H1 (cell line): Measurements from ENCODE around the gene TCAP. TPM values are rescaled to one million over a fixed set of nuclear protein-coding genes. Genes with fewer than 3 reads are reported as not detected.

ENCODE experiments used
- CTCF ChIA-PET: fragments of 300-600 bp; sonication (Branson Sonifier 250); formaldehyde crosslinking; loops from one replicate; lab custom pipeline; 2021; ENCODE audit not compliant: partially characterized antibody; lab: Charles Lee
- POLR2A ChIA-PET: fragments of 300-600 bp; sonication (Branson Sonifier 250); formaldehyde crosslinking; loops from one replicate; lab custom pipeline; 2021; ENCODE audit warnings: inconsistent platforms; ENCODE audit not compliant: partially characterized antibody; lab: Charles Lee
- DNase-seq, 2 experiments: peaks; one replicate each; pipeline versions ENCODE4 v3.0.0 to v3.0.0-alpha.2; 2010 to 2022; ENCODE audit warnings: low spot score in 2 of 2, low read depth in 1 of 2, mixed read lengths in 1 of 2
- FAIRE-seq: peaks from 2 replicates; lab custom pipeline; 2011; peaks lifted over from hg19 to GRCh38; lab: Jason Lieb, UNC
- H2AFZ ChIP-seq: 2 replicates; pipeline ENCODE4 v1.8.1; 2012; ENCODE audit warnings: low read length, inconsistent platforms
- H2AK5ac ChIP-seq: 2 replicates; pipeline ENCODE4 v1.6.1; 2013; ENCODE audit warnings: low read depth, low read length
- H2BK120ac ChIP-seq: replicated peaks from 2 replicates; pipeline ENCODE3; 2013; ENCODE audit warnings: low read depth, low read length, inconsistent platforms
- H2BK12ac ChIP-seq: 2 replicates; pipeline ENCODE4 v1.6.1; 2013; ENCODE audit warnings: low read depth, low read length
- H2BK15ac ChIP-seq: 2 replicates; pipeline ENCODE4 v1.6.1; 2013; ENCODE audit warnings: low read length
- H2BK20ac ChIP-seq: 2 replicates; pipeline ENCODE4 v1.6.1; 2013; ENCODE audit warnings: low read length
- H2BK5ac ChIP-seq: 2 replicates; pipeline ENCODE4 v1.6.1; 2013; ENCODE audit warnings: low read depth, low read length
- H3K14ac ChIP-seq: 2 replicates; pipeline ENCODE4 v1.6.1; 2013; ENCODE audit warnings: inconsistent platforms; ENCODE audit not compliant: insufficient read length
- H3K18ac ChIP-seq: 2 replicates; pipeline ENCODE4 v1.6.1; 2013; ENCODE audit warnings: low read length; ENCODE audit errors: extremely low read depth
- H3K23ac ChIP-seq: 2 replicates; pipeline ENCODE4 v1.6.1; 2013; ENCODE audit warnings: inconsistent platforms; ENCODE audit not compliant: insufficient read length
- H3K23me2 ChIP-seq: 2 replicates; pipeline ENCODE4 v1.6.1; 2013; ENCODE audit warnings: low read depth, low read length
- H3K27ac ChIP-seq: 2 replicates; pipeline ENCODE4 v1.6.1; 2011; ENCODE audit warnings: low read depth, low read length, inconsistent platforms
- H3K27me3 ChIP-seq, 4 experiments: replicated peaks in 1 of 4; 1 replicate in 1 of 4; 2 replicates in 3 of 4; pipeline versions ENCODE4 v1.6.1 to v1.8.1; 2011 to 2013; ENCODE audit warnings: low read length in 3 of 4, mild to moderate bottlenecking in 3 of 4, inconsistent platforms in 2 of 4, mixed read lengths in 2 of 4, moderate library complexity in 1 of 4; ENCODE audit not compliant: control insufficient read depth in 3 of 4, insufficient read depth in 3 of 4; ENCODE audit errors: extremely low read depth in 1 of 4
- H3K36me3 ChIP-seq, 4 experiments: 2 replicates each; pipeline versions ENCODE4 v1.6.1 to v1.8.1; 2011 to 2013; ENCODE audit warnings: mild to moderate bottlenecking in 4 of 4, low read length in 3 of 4, moderate library complexity in 2 of 4, control low read depth in 1 of 4, inconsistent platforms in 1 of 4; ENCODE audit not compliant: insufficient read depth in 4 of 4, control insufficient read depth in 2 of 4
- H3K4ac ChIP-seq: replicated peaks from 2 replicates; pipeline ENCODE3; 2013; ENCODE audit warnings: low read length, low read depth, mixed read lengths, inconsistent platforms; ENCODE audit not compliant: insufficient read length
- H3K4me1 ChIP-seq, 4 experiments: replicated peaks in 1 of 4; 1 replicate in 1 of 4; 2 replicates in 3 of 4; pipeline versions ENCODE4 v1.6.1 to v1.8.1; 2011 to 2013; ENCODE audit warnings: low read length in 3 of 4, inconsistent platforms in 2 of 4, mixed read lengths in 1 of 4; ENCODE audit not compliant: insufficient read depth in 4 of 4, control insufficient read depth in 3 of 4
- H3K4me2 ChIP-seq, 2 experiments: 2 replicates each; pipeline versions ENCODE4 v1.6.1 to v1.8.1; 2011 to 2013; ENCODE audit warnings: low read depth in 2 of 2, low read length in 2 of 2, control low read depth in 1 of 2, inconsistent platforms in 1 of 2, mild to moderate bottlenecking in 1 of 2; ENCODE audit not compliant: insufficient read depth in 1 of 2
- H3K4me3 ChIP-seq, 4 experiments: fragments of 200-600, 300-600 bp in 1 of 4; sonication (generic), shearing (Covaris generic), sonication (Bioruptor Twin) in 1 of 4; 2 replicates each; pipeline versions ENCODE4 v1.5.1 to v1.8.1; 2011 to 2016; ENCODE audit warnings: low read length in 4 of 4, low read depth in 3 of 4, control low read depth in 2 of 4, inconsistent platforms in 2 of 4, mild to moderate bottlenecking in 2 of 4, mixed read lengths in 1 of 4, moderate library complexity in 1 of 4; ENCODE audit not compliant: insufficient read depth in 2 of 4; ENCODE audit errors: extremely low read depth in 1 of 4
- H3K56ac ChIP-seq: replicated peaks from 2 replicates; pipeline ENCODE3; 2013; ENCODE audit warnings: low read depth, mild to moderate bottlenecking, mixed read lengths, low read length, inconsistent platforms; ENCODE audit not compliant: insufficient read length
- H3K79me1 ChIP-seq: 2 replicates; pipeline ENCODE4 v1.6.1; 2013; ENCODE audit warnings: low read depth, low read length, control low read depth
- H3K79me2 ChIP-seq, 2 experiments: 2 replicates each; pipeline versions ENCODE4 v1.6.1 to v1.8.1; 2012 to 2013; ENCODE audit warnings: low read length in 2 of 2, mild to moderate bottlenecking in 2 of 2, inconsistent platforms in 1 of 2; ENCODE audit not compliant: insufficient read depth in 2 of 2, control insufficient read depth in 1 of 2
- H3K9ac ChIP-seq, 4 experiments: replicated peaks in 1 of 4; 1 replicate in 1 of 4; 2 replicates in 3 of 4; pipeline versions ENCODE4 v1.6.1 to v1.8.1; 2011 to 2013; ENCODE audit warnings: low read depth in 3 of 4, low read length in 3 of 4, control low read depth in 2 of 4, mild to moderate bottlenecking in 2 of 4, moderate library complexity in 2 of 4, inconsistent platforms in 1 of 4; ENCODE audit errors: extremely low read depth in 1 of 4
- H3K9me3 ChIP-seq, 2 experiments: 2 replicates each; pipeline versions ENCODE4 v1.6.1 to v1.8.1; 2012 to 2013; ENCODE audit warnings: mild to moderate bottlenecking in 2 of 2, moderate library complexity in 2 of 2, control low read depth in 1 of 2, inconsistent platforms in 1 of 2, low read depth in 1 of 2, low read length in 1 of 2, mixed read lengths in 1 of 2; ENCODE audit not compliant: insufficient read depth in 2 of 2
- H4K20me1 ChIP-seq, 2 experiments: replicated peaks in 1 of 2; 2 replicates each; pipeline versions ENCODE3 to v1.8.1; 2011 to 2013; ENCODE audit warnings: inconsistent platforms in 2 of 2, low read length in 2 of 2, mild to moderate bottlenecking in 1 of 2; ENCODE audit not compliant: insufficient read depth in 2 of 2, control insufficient read depth in 1 of 2
- H4K5ac ChIP-seq: 2 replicates; pipeline ENCODE4 v1.6.1; 2013; ENCODE audit warnings: low read length, low read depth, mixed read lengths, inconsistent platforms; ENCODE audit not compliant: insufficient read length
- H4K8ac ChIP-seq: 2 replicates; pipeline ENCODE4 v1.8.0; 2013; ENCODE audit warnings: mild to moderate bottlenecking, moderate library complexity, low read length, inconsistent platforms; ENCODE audit not compliant: insufficient read depth; ENCODE audit errors: extremely low read depth
- H4K91ac ChIP-seq: replicated peaks from 2 replicates; pipeline ENCODE3; 2013; ENCODE audit warnings: low read length, mixed read lengths, inconsistent platforms; ENCODE audit not compliant: insufficient read length
- MAFK ChIP-seq: IDR thresholded peaks from 2 replicates; pipeline ENCODE4 v1.6.1; 2012; ENCODE audit warnings: low read depth, mild to moderate bottlenecking, improper control_type of control experiment, low read length
- NANOG ChIP-seq: IDR thresholded peaks from 2 replicates; pipeline ENCODE4 v1.6.1; 2011; ENCODE audit warnings: low read length, low read depth, mild to moderate bottlenecking, inconsistent platforms; ENCODE audit not compliant: insufficient read depth, poor library complexity, severe bottlenecking
- SIN3A ChIP-seq, 2 experiments: IDR thresholded peaks in 1 of 2; conservative IDR thresholded peaks in 1 of 2; 2 replicates each; pipeline ENCODE4 v1.6.1; 2011 to 2012; ENCODE audit warnings: low read length in 2 of 2, improper control_type of control experiment in 1 of 2, low read depth in 1 of 2, mild to moderate bottlenecking in 1 of 2
- SUZ12 ChIP-seq: fragments of 200-600 bp; sonication (generic); IDR thresholded peaks from 2 replicates; pipeline ENCODE4 v1.6.1; 2012; ENCODE audit warnings: mild to moderate bottlenecking, inconsistent platforms, low read length, moderate library complexity, mixed read lengths
- WGBS, 2 experiments: shearing (Covaris generic) in 1 of 2; methylation state at CpG; one replicate each; pipeline versions ENCODE4 v1.1.6 to v1.1.7; 2013 to 2015; ENCODE audit warnings: low lambda C conversion rate in 2 of 2, mixed read lengths in 2 of 2, inconsistent platforms in 1 of 2, low coverage in 1 of 2, missing lambda C conversion rate in 1 of 2; ENCODE audit not compliant: insufficient replicate concordance in 2 of 2, insufficient coverage in 1 of 2, insufficient read length in 1 of 2; ENCODE audit errors: extremely low coverage in 1 of 2, missing lambda C conversion rate in 1 of 2; 5-methylcytosine and 5-hydroxymethylcytosine counted together
- polyA plus RNA-seq, 7 experiments: library from polyadenylated mRNA; depleted of rRNA in 3 of 7; stranded (reverse) in 5 of 7; unstranded in 2 of 7; fragments of >200 nt in 5 of 7; fragments of 200-250 nt in 2 of 7; gene quantifications; 1 replicate in 5 of 7; 2 replicates in 1 of 7; 4 replicates in 1 of 7; pipeline versions ENCODE4 v1.2.1 to v1.2.3, GENCODE V29; 2011 to 2013; ENCODE audit warnings: missing spikeins in 2 of 7, mixed read lengths in 2 of 7
- total RNA-seq: library from RNA; stranded (reverse); fragmentation: NEBNext Ultra II Directional; extraction: Animal tissue kit (Norgen Biotek cat#: 25700); gene quantifications from 2 replicates; pipeline ENCODE4 v1.2.1, GENCODE V29; 2021

Gene TCAP
- total and polyA plus RNA-seq, 2 of the 8 experiments (the other 6 are each of a cell fraction or from before 2014, with no cell fraction given): 0.82 to 1.4 TPM

DNA sequence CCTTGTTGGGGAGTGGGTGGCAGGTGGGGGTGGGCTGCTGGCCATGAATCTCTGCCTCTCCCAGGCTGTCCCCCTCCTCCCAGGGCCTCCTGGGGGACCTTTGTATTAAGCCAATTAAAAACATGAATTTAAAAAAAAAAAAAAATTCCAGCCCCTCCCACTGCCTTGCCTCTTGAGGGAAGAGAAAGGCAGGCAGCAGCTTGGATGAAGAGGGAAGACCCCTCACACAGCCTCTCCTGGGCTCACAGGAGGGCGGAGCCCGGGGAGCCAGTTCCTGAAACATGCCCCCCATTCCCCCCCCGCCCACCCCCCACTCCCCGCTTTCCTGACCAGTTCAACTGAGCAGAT, 1.8 kb upstream of the TCAP start:
- CTCF ChIA-PET: interaction anchor here (0.7 to 52.4 kb wide), 12 partner anchors 9 to 116 kb away, joined by 3 to 1885 read pairs (median 4); partner anchors contain the start of genes ERBB2, PGAP3, PPP1R1B and STARD3
- peak overlapping the region; percentile 35; the same call in 1 of the 2 replicates for H2BK5ac ChIP-seq
- H4K20me1 ChIP-seq: no peaks in the 10 kb centered on the region
- H2BK120ac ChIP-seq: no peak overlapping the region
- no peak overlapping the region for H4K91ac ChIP-seq
- no peak overlapping the region for H3K23ac ChIP-seq
- no peak overlapping the region for H3K4ac ChIP-seq
- peaks cover 0 to 9% (median 4%) of the 10 kb centered on the region in 4 experiments; a peak in 4 of 7 replicates for H3K27me3 ChIP-seq
- no peak for TF ChIP-seq SIN3A (conservative IDR thresholded peaks at IDR 0.05 in 1 of 2, IDR thresholded peaks at IDR 0.05 in 1 of 2; ENCODE audit: low read depth in 1 of 2, low read length in 2 of 2)
- no peak for TF ChIP-seq NANOG
- no peak for TF ChIP-seq SUZ12
- TF ChIP-seq MAFK: no peak
- DNase-seq: no peak
- H2BK15ac ChIP-seq: no peak overlapping the region; the same call in 1 of the 2 replicates
- H3K23me2 ChIP-seq: peaks cover 7% of the 10 kb centered on the region; the same call in 1 of the 2 replicates
- H3K27ac ChIP-seq: no peak overlapping the region
- H3K56ac ChIP-seq: no peak overlapping the region
- POLR2A ChIA-PET: interaction anchor here (0.6 to 32.5 kb wide), 8 partner anchors 10 to 771 kb away, joined by 3 to 708 read pairs (median 4); partner anchors contain the start of genes ERBB2, PGAP3 and STARD3
- peaks cover 0 to 9% (median 3%) of the 10 kb centered on the region in 4 experiments; a peak in 3 of 8 replicates for H3K36me3 ChIP-seq
- no peak overlapping the region for H4K8ac ChIP-seq
- no peak overlapping the region for H3K14ac ChIP-seq
- H3K9ac ChIP-seq: no peak overlapping the region
- no peak overlapping the region for H4K5ac ChIP-seq
- no peaks in the 10 kb centered on the region for H3K9me3 ChIP-seq
- peak overlapping the region; percentile 54 to 67 for H3K4me2 ChIP-seq
- no peak overlapping the region for H2AFZ ChIP-seq
- no peak for FAIRE-seq
- H3K79me2 ChIP-seq: no peaks in the 10 kb centered on the region
- H3K4me3 ChIP-seq: peak overlapping the region in 1 of 4 experiments; percentile 50; a peak in 1 of 8 replicates
- no peaks in the 10 kb centered on the region for H3K79me1 ChIP-seq
- H2AK5ac ChIP-seq: no peak overlapping the region
- no peak overlapping the region for H3K18ac ChIP-seq
- H2BK12ac ChIP-seq: 0 out of 2 replicates have a peak overlapping the region, but pooled peaks have one; percentile 64
- WGBS, 2 experiments: 20% methylated on average over 1 of the region's 4 CpGs; no CpG with 5 or more reads in 1 of the 2 experiments
- no peak overlapping the region for H2BK20ac ChIP-seq
- peaks cover 0 to 46% (median 41%) of the 10 kb centered on the region in 4 experiments; a peak in 6 of 7 replicates for H3K4me1 ChIP-seq
